H1 (cell line): Measurements from ENCODE around the gene GZMM. TPM values are rescaled to one million over a fixed set of nuclear protein-coding genes. Genes with fewer than 3 reads are reported as not detected.

ENCODE experiments used
- ASH2L ChIP-seq: fragments of 200-600, 300-600 bp; sonication (generic); IDR thresholded peaks from one replicate; pipeline ENCODE4 v1.7.1; 2017; ENCODE audit warnings: low read length
- CHD1 ChIP-seq: IDR thresholded peaks from 2 replicates; pipeline ENCODE4 v1.6.1; 2012; ENCODE audit warnings: low read depth, low read length, improper control_type of control experiment
- EGR1 ChIP-seq: IDR thresholded peaks from 2 replicates; pipeline ENCODE4 v1.6.1; 2011; ENCODE audit warnings: low read depth, low read length, borderline replicate concordance
- GABPA ChIP-seq: IDR thresholded peaks from 2 replicates; pipeline ENCODE4 v1.6.1; 2011; ENCODE audit warnings: mild to moderate bottlenecking, low read length, moderate library complexity, borderline replicate concordance; ENCODE audit not compliant: insufficient read depth
- HDAC6 ChIP-seq: IDR thresholded peaks from one replicate; pipeline ENCODE4 v1.7.1; 2012; ENCODE audit warnings: low read depth, mild to moderate bottlenecking, inconsistent platforms, low read length, moderate library complexity
- KDM4A ChIP-seq: IDR thresholded peaks from one replicate; pipeline ENCODE4 v1.7.1; 2012; ENCODE audit warnings: low read depth, mild to moderate bottlenecking, moderate library complexity, low read length, inconsistent platforms; ENCODE audit not compliant: severe bottlenecking
- MAFK ChIP-seq: IDR thresholded peaks from 2 replicates; pipeline ENCODE4 v1.6.1; 2012; ENCODE audit warnings: low read depth, mild to moderate bottlenecking, improper control_type of control experiment, low read length
- RBBP5 ChIP-seq: IDR thresholded peaks from 2 replicates; pipeline ENCODE4 v1.7.1; 2012; ENCODE audit warnings: low read depth, mild to moderate bottlenecking, inconsistent platforms, low read length, moderate library complexity, borderline replicate concordance
- RNF2 ChIP-seq: fragments of 200-900, 300-1000 bp; sonication (generic); IDR thresholded peaks from 2 replicates; pipeline ENCODE4 v1.7.1; 2016; ENCODE audit warnings: borderline replicate concordance, low read depth, mild to moderate bottlenecking, antibody characterized with exemption, low read length; ENCODE audit not compliant: poor library complexity, severe bottlenecking; ENCODE audit errors: missing control alignments
- SIN3A ChIP-seq, 2 experiments: IDR thresholded peaks in 1 of 2; conservative IDR thresholded peaks in 1 of 2; 2 replicates each; pipeline ENCODE4 v1.6.1; 2011 to 2012; ENCODE audit warnings: low read length in 2 of 2, improper control_type of control experiment in 1 of 2, low read depth in 1 of 2, mild to moderate bottlenecking in 1 of 2
- SP2 ChIP-seq: IDR thresholded peaks from 2 replicates; pipeline ENCODE4 v1.6.1; 2012; ENCODE audit warnings: mild to moderate bottlenecking, low read length, inconsistent platforms
- SUZ12 ChIP-seq: fragments of 200-600 bp; sonication (generic); IDR thresholded peaks from 2 replicates; pipeline ENCODE4 v1.6.1; 2012; ENCODE audit warnings: mild to moderate bottlenecking, inconsistent platforms, low read length, moderate library complexity, mixed read lengths
- TBP ChIP-seq: IDR thresholded peaks from 2 replicates; pipeline ENCODE4 v1.6.1; 2011; ENCODE audit warnings: low read depth, low read length, improper control_type of control experiment
- TCF12 ChIP-seq: IDR thresholded peaks from 2 replicates; pipeline ENCODE4 v1.6.1; 2011; ENCODE audit warnings: low read depth, mild to moderate bottlenecking, low read length
- ZNF274 ChIP-seq: IDR thresholded peaks from 2 replicates; pipeline ENCODE4 v1.7.0; 2012; ENCODE audit warnings: low read length, borderline replicate concordance; ENCODE audit errors: extremely low read depth
- polyA plus RNA-seq, 7 experiments: library from polyadenylated mRNA; depleted of rRNA in 3 of 7; stranded (reverse) in 5 of 7; unstranded in 2 of 7; fragments of >200 nt in 5 of 7; fragments of 200-250 nt in 2 of 7; gene quantifications; 1 replicate in 5 of 7; 2 replicates in 1 of 7; 4 replicates in 1 of 7; pipeline versions ENCODE4 v1.2.1 to v1.2.3, GENCODE V29; 2011 to 2013; ENCODE audit warnings: missing spikeins in 2 of 7, mixed read lengths in 2 of 7
- total RNA-seq: library from RNA; stranded (reverse); fragmentation: NEBNext Ultra II Directional; extraction: Animal tissue kit (Norgen Biotek cat#: 25700); gene quantifications from 2 replicates; pipeline ENCODE4 v1.2.1, GENCODE V29; 2021
- TF ChIP-seq, protein P1 (sequence below), 3 experiments: IDR thresholded peaks; 1 replicate in 2 of 3; 2 replicates in 1 of 3; pipeline versions ENCODE4 v1.5.1 to v1.6.1; 2011; ENCODE audit warnings: low read length in 3 of 3, mild to moderate bottlenecking in 3 of 3, inconsistent platforms in 2 of 3, low read depth in 1 of 3, moderate library complexity in 1 of 3; ENCODE audit not compliant: insufficient read depth in 1 of 3; ENCODE audit errors: control extremely low read depth in 1 of 3
- TF ChIP-seq, protein P2 (sequence below): IDR thresholded peaks from 2 replicates; pipeline ENCODE4 v1.6.1; 2011; ENCODE audit warnings: low read length, improper control_type of control experiment
- TF ChIP-seq, protein P3 (sequence below): IDR thresholded peaks from 2 replicates; pipeline ENCODE4 v1.6.1; 2012; ENCODE audit warnings: low read length, inconsistent platforms

The GZMM gene
- total and polyA plus RNA-seq, 2 of the 8 experiments (the other 6 are each of a cell fraction or from before 2014, with no cell fraction given), result 0.09 to 0.32 TPM

DNA sequence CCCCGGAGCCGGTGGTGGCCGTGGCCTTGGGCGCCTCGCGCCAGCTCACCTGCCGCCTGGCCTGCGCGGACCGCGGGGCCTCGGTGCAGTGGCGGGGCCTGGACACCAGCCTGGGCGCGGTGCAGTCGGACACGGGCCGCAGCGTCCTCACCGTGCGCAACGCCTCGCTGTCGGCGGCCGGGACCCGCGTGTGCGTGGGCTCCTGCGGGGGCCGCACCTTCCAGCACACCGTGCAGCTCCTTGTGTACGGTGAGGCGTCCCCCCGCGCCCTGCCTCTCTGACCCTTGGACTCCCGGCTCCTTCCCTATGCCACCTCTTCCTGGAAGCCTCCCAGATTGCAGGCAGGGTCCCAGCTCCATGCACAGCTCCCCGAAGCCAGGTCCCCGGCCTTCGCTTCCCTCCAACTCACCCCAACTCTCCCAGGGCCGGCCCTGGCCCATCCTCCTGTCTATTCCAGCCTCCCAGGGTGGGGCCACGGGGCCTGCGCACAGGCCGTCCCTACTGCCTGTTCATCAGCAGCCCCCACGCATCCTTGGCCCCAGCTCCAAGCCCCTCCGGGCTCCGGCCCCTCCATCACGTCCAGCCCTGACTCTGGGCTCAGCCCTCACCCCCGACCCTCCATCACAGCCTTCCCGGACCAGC is 45.9 kb upstream of the GZMM start (continued):
- TF ChIP-seq TBP, result peak; percentile 3; the same call in 1 of the 2 replicates
- TF ChIP-seq TCF12, result no peak
- TF ChIP-seq ASH2L, result peak; percentile 29
- TF ChIP-seq MAFK, result no peak
- peak; percentile 73 for TF ChIP-seq KDM4A
- TF ChIP-seq HDAC6, result no peak
- no peak for TF ChIP-seq SP2
- TF ChIP-seq RNF2, result no peak
- no peak for TF ChIP-seq GABPA
- peak; percentile 60; the same call in 1 of the 2 replicates for TF ChIP-seq SUZ12
- no peak for TF ChIP-seq ZNF274
- TF ChIP-seq, protein P1, sequence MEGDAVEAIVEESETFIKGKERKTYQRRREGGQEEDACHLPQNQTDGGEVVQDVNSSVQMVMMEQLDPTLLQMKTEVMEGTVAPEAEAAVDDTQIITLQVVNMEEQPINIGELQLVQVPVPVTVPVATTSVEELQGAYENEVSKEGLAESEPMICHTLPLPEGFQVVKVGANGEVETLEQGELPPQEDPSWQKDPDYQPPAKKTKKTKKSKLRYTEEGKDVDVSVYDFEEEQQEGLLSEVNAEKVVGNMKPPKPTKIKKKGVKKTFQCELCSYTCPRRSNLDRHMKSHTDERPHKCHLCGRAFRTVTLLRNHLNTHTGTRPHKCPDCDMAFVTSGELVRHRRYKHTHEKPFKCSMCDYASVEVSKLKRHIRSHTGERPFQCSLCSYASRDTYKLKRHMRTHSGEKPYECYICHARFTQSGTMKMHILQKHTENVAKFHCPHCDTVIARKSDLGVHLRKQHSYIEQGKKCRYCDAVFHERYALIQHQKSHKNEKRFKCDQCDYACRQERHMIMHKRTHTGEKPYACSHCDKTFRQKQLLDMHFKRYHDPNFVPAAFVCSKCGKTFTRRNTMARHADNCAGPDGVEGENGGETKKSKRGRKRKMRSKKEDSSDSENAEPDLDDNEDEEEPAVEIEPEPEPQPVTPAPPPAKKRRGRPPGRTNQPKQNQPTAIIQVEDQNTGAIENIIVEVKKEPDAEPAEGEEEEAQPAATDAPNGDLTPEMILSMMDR (IDR thresholded peaks at IDR 0.05; ENCODE audit: control extremely low read depth in 1 of 3, insufficient read depth in 1 of 3, low read depth in 1 of 3, low read length in 3 of 3), result no peak
- TF ChIP-seq, protein P2, sequence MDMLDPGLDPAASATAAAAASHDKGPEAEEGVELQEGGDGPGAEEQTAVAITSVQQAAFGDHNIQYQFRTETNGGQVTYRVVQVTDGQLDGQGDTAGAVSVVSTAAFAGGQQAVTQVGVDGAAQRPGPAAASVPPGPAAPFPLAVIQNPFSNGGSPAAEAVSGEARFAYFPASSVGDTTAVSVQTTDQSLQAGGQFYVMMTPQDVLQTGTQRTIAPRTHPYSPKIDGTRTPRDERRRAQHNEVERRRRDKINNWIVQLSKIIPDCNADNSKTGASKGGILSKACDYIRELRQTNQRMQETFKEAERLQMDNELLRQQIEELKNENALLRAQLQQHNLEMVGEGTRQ, result no peak
- no peak for TF ChIP-seq EGR1
- TF ChIP-seq CHD1, result no peak
- TF ChIP-seq, protein P3, sequence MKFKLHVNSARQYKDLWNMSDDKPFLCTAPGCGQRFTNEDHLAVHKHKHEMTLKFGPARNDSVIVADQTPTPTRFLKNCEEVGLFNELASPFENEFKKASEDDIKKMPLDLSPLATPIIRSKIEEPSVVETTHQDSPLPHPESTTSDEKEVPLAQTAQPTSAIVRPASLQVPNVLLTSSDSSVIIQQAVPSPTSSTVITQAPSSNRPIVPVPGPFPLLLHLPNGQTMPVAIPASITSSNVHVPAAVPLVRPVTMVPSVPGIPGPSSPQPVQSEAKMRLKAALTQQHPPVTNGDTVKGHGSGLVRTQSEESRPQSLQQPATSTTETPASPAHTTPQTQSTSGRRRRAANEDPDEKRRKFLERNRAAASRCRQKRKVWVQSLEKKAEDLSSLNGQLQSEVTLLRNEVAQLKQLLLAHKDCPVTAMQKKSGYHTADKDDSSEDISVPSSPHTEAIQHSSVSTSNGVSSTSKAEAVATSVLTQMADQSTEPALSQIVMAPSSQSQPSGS, result no peak
- TF ChIP-seq SIN3A (conservative IDR thresholded peaks at IDR 0.05 in 1 of 2, IDR thresholded peaks at IDR 0.05 in 1 of 2; ENCODE audit: low read depth in 1 of 2, low read length in 2 of 2), result no peak
- TF ChIP-seq RBBP5, result no peak
